ENCODE data around the gene SIX3.
A peak's percentile ranks its signal among the peaks of the same experiment; 100 is the strongest.

SIX3 gene

GRCh38 chr2:44934983-44935728, 6.3 kb upstream of the SIX3 start:
- Mint-ChIP-seq H3K4me3 (no peak overlapping the region), H3K27ac (no peak overlapping the region), H3K36me3 (ENCODE audit: low read depth) (no peaks in the 10 kb centered on the region), H3K4me1 (ENCODE audit: low read depth) (peaks cover 15% of the 10 kb centered on the region), H3K27me3 (peaks cover 94% of the 10 kb centered on the region), H3K9me3 (no peaks in the 10 kb centered on the region)
- intact Hi-C loops (cut with micrococcal nuclease) = no loop called here

- Mint-ChIP-seq H3K4me3 (no peak overlapping the region), H3K4me1 (ENCODE audit: low read depth) (peaks cover 17% of the 10 kb centered on the region), H3K9me3 (no peaks in the 10 kb centered on the region), H3K27ac (no peak overlapping the region), H3K27me3 (peaks cover 94% of the 10 kb centered on the region), H3K36me3 (ENCODE audit: low read depth) (no peaks in the 10 kb centered on the region)
- intact Hi-C loops (cut with micrococcal nuclease) = no loop called here
Measured at GRCh38 chr2:44935729-44936098, 5.8 kb upstream of the SIX3 start.

DNA sequence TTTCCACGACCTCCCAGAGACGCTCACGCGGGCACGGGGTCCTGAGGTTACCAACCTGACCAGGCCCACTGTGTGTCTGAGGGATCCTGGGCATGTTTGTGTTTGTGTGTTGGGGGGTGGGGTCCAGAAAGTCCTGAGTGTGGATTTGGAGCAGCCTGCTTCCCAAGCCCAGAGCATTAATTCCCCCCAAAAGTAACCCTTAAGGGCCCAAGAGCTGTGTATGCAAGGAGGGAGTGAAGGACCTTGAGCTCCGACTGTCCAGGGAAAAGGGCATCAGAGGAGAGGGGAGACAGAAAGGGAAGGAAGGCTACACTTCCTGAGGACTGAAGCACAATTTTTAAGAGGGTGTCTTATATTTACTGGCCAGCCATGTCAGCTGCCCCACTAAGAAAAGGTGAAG, 5.2 kb upstream of the SIX3 start:
- Mint-ChIP-seq H3K4me1 (ENCODE audit: low read depth) (peaks cover 22% of the 10 kb centered on the region), H3K4me3 (no peak overlapping the region), H3K27me3 (peaks cover 94% of the 10 kb centered on the region), H3K36me3 (ENCODE audit: low read depth) (no peaks in the 10 kb centered on the region), H3K9me3 (no peaks in the 10 kb centered on the region), H3K27ac (no peak overlapping the region)
- intact Hi-C loops (cut with micrococcal nuclease) = no loop called here

DNA sequence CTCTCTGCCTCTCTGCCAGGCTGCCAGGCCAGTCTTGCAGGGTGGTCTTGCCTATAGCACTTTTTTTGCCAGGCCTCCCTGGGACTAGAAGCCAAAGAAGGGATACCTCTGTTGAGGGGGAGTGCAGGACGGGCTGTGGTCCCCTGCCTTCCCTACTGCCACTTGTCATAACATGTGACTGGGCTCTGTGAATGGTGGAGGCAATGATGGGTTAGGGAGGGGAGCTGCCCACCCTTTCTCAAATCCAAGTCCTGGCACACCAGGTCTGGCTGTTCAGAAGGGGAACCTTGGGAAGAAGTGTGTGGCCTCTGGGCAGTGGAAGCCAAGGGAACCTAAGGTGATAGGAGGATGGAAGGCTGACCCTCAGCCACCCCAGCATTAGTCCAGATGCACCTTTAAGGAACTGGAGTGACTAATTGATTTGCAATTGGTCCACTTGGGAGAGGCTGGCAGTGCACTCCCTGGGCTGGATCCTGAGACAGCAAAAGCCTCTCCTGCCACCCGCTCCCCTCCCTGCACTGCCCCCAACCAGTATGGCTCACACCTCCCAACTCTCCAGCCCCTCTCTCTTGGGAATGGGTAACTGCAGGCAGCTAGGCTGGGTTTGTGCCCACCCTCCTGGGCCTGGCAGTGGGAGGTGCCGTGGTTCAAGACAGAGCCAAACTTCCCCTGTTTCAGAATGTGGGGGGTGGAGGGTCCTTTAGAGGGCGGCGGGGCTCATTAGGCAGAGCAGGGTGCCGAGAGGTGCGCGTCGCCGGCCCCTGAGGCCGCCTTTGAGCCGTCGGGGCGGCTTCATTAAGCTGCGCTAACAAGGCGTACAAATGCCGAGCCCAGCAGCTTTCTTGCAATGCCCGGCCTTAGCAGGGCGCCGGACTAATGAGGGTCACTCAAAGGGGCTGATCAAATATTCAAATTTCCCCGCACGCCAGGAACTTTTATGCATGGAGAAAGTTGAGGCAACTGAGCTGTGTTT, 4.5 kb upstream of the SIX3 start:
- peaks cover 95% of the 10 kb centered on the region for H3K27me3 Mint-ChIP-seq
- H3K4me1 Mint-ChIP-seq (ENCODE audit: low read depth) = peaks cover 29% of the 10 kb centered on the region
- H3K4me3 Mint-ChIP-seq = no peak overlapping the region
- H3K36me3 Mint-ChIP-seq (ENCODE audit: low read depth) = no peaks in the 10 kb centered on the region
- H3K27ac Mint-ChIP-seq = no peak overlapping the region
- intact Hi-C loops (cut with micrococcal nuclease) = no loop called here
- no peaks in the 10 kb centered on the region for H3K9me3 Mint-ChIP-seq

DNA sequence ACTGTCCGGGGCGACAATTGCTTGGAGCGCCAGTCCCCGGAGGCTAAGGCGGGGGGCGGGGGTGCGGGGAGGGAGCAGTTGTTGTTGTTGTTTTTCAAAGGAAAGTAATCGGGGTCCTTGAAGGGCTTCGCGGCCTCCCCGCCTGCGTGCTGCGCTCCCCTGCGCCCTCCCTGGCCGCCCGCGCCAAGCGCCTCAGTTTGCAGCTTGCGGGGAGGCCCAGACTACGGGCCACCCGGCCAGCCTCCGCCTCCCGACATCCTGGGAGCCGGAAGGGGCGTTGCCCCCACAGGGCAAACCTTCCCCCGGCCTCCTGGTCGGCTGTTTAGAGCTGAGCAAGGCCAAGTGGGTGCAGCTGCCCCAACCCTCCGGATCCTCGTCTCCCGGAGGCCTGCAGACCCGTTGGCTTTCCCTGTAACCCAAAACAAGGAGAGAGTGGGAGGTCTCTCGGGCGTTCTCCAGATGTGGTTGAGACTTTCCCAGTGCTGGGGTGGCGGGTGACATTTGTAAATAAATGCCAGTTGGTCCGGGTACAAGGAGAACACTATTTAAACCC, 3.7 kb upstream of the SIX3 start:
- Mint-ChIP-seq H3K4me3 (no peak overlapping the region), H3K36me3 (ENCODE audit: low read depth) (no peaks in the 10 kb centered on the region), H3K27me3 (peaks cover 94% of the 10 kb centered on the region), H3K27ac (no peak overlapping the region), H3K9me3 (no peaks in the 10 kb centered on the region), H3K4me1 (ENCODE audit: low read depth) (peaks cover 30% of the 10 kb centered on the region)
- intact Hi-C loops (cut with micrococcal nuclease) = no loop called here

- intact Hi-C loops (cut with micrococcal nuclease) = no loop called here
- Mint-ChIP-seq H3K36me3 (ENCODE audit: low read depth) (no peaks in the 10 kb centered on the region), H3K4me1 (ENCODE audit: low read depth) (peaks cover 38% of the 10 kb centered on the region), H3K27ac (no peak overlapping the region), H3K9me3 (no peaks in the 10 kb centered on the region), H3K4me3 (no peak overlapping the region), H3K27me3 (peaks cover 94% of the 10 kb centered on the region)
Measured at GRCh38 chr2:44938287-44939105, 3.0 kb upstream of the SIX3 start.

DNA sequence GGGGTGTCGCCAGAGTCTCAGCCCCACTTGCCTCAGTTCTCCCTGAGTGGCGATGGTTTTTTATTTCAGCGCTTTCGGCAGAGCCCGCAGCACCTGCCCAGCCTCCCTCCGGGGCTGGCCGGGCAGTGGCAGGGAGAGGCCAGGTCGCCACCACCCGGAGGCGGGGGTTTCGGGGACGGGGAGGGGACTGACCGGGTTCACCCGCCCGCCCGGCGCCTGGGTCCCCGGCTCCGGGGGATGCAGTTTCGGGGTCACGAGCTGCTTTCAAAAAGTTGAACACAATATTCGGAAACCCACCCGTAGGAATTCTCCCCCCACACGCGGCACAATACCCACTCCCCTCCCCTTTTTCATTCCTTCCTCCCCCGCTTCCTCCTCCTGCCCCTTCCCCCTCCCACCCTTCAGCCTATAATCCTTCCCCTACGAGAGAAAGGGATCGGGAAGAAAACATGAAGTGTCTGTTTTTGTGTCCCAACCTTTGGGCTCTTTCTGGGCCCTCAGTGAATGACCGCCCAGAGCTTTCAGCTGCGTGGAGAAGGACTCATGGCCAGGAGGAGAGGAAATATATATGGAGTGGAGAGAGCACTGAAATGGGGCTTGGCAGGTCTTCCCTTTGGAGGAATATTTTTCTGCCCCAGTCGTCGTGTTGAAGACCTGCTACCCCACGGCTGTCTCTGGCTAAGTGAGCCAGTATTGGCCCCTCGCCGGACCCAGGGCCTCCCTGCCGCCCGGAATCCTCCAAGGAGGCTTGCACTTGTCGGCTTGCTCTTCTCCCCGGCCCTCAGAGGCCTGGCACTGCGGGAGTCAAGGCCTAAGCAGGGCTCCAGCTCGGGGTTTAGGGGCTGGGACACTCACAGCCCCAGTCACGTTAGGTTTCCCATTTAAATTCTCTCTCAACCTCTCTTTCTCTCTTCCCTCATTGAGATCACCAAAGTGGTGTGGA, 2.1 kb upstream of the SIX3 start:
- Mint-ChIP-seq H3K36me3 (ENCODE audit: low read depth) (no peaks in the 10 kb centered on the region), H3K27ac (no peak overlapping the region), H3K9me3 (no peaks in the 10 kb centered on the region), H3K4me3 (no peak overlapping the region), H3K27me3 (peaks cover 94% of the 10 kb centered on the region), H3K4me1 (ENCODE audit: low read depth) (peaks cover 45% of the 10 kb centered on the region)
- intact Hi-C loops (cut with micrococcal nuclease) = no loop called here

GRCh38 chr2:44940049-44940494, 1.4 kb upstream of the SIX3 start:
- H3K36me3 Mint-ChIP-seq (ENCODE audit: low read depth) = no peaks in the 10 kb centered on the region

GRCh38 chr2:44940732-44941464, 604 bp upstream of the SIX3 start:
- intact Hi-C loops (cut with micrococcal nuclease) = no loop called here
- no peak overlapping the region for H3K27ac Mint-ChIP-seq
- peaks cover 52% of the 10 kb centered on the region for H3K4me1 Mint-ChIP-seq (ENCODE audit: low read depth)

More at GRCh38 chr2:44940049-44940494, 1.4 kb upstream of the SIX3 start:
- Mint-ChIP-seq H3K27ac (no peak overlapping the region), H3K9me3 (no peaks in the 10 kb centered on the region), H3K4me1 (ENCODE audit: low read depth) (peaks cover 51% of the 10 kb centered on the region), H3K4me3 (no peak overlapping the region), H3K27me3 (peaks cover 94% of the 10 kb centered on the region)
- intact Hi-C loops (cut with micrococcal nuclease) = no loop called here

GRCh38 chr2:44942304-44943030, 965 bp downstream of the SIX3 start:
- peaks cover 52% of the 10 kb centered on the region for H3K4me1 Mint-ChIP-seq (ENCODE audit: low read depth)
- H3K9me3 Mint-ChIP-seq = no peaks in the 10 kb centered on the region
- intact Hi-C loops (cut with micrococcal nuclease) = no loop called here
- H3K27me3 Mint-ChIP-seq = peaks cover 92% of the 10 kb centered on the region
- H3K27ac Mint-ChIP-seq = no peak overlapping the region
- H3K4me3 Mint-ChIP-seq = no peak overlapping the region
- no peaks in the 10 kb centered on the region for H3K36me3 Mint-ChIP-seq (ENCODE audit: low read depth)

More at GRCh38 chr2:44940732-44941464, 604 bp upstream of the SIX3 start:
- no peaks in the 10 kb centered on the region for H3K9me3 Mint-ChIP-seq
- H3K27me3 Mint-ChIP-seq = peaks cover 92% of the 10 kb centered on the region
- peak overlapping the region; percentile 70 for H3K4me3 Mint-ChIP-seq
- no peaks in the 10 kb centered on the region for H3K36me3 Mint-ChIP-seq (ENCODE audit: low read depth)

GRCh38 chr2:44943031-44943692, 1.7 kb downstream of the SIX3 start:
- Mint-ChIP-seq H3K27ac (no peak overlapping the region), H3K9me3 (no peaks in the 10 kb centered on the region), H3K4me1 (ENCODE audit: low read depth) (peaks cover 48% of the 10 kb centered on the region), H3K4me3 (no peak overlapping the region), H3K27me3 (peaks cover 92% of the 10 kb centered on the region), H3K36me3 (ENCODE audit: low read depth) (no peaks in the 10 kb centered on the region)
- intact Hi-C loops (cut with micrococcal nuclease) = no loop called here

Measured in dendritic cell treated with granulocyte-macrophage colony-stimulating factor and Interleukin-4, amounts not matched to agents 40 ng/mL and 50 ng/mL, for 4 days (primary cell).